GM18870 (cell line): ENCODE data around the gene FUZ.

ENCODE experiments used
- ATAC-seq: cut with Tn5 transposase; IDR thresholded peaks from one replicate; pipeline ENCODE4 v1.9.1; 2021; ENCODE audit warnings: moderate library complexity; ENCODE audit not compliant: unreplicated experiment

FUZ gene, protein sequence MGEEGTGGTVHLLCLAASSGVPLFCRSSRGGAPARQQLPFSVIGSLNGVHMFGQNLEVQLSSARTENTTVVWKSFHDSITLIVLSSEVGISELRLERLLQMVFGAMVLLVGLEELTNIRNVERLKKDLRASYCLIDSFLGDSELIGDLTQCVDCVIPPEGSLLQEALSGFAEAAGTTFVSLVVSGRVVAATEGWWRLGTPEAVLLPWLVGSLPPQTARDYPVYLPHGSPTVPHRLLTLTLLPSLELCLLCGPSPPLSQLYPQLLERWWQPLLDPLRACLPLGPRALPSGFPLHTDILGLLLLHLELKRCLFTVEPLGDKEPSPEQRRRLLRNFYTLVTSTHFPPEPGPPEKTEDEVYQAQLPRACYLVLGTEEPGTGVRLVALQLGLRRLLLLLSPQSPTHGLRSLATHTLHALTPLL

DNA sequence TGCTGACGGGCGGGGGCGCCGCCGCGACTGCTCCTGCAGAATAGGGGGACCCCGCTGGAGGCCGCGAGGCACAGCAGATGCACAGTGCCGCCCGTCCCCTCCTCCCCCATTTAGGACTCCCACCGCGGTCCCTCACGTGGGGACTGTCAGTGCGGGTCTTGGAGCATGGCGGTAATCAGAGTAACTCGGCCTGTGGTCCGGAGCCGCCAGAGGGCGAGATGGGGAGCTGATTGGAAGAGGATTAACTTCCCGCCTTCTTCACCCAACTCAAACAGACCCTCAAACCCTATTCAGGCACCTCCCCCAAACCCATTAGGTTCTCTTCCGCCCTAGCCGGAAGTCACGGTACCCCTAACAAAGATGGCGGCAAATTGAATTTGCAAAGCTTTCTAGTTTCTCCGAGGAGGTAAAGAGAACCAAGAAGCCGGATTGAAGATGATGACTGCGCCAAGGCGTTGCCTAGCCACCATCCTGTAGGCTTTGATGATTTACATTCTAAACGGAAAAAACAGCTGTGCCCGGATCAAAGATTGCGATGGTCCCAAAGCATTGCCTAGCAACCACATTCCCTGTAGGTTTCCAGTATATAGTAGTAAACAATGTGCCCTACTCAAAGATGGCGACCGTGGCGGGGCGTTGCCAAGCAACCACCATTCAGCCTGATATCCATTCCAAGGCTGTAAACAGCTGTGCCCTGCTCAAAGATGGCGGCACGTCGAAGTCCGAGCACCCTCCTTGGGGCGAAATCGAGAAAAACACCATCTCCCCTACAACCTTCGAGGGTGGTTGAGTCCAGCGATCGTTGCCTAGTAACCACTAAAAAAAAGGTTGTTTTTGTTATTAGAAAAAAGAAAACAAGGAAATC is at the start of gene FUZ:
TSS of gene FUZ (minus strand) at position 296 of the 865 bp plus-strand sequence. CDS start at position 110, 186 bp downstream.
- ATAC-seq = peak; percentile 65

GRCh38 chr19:49862391-49863253 is 49.5 kb upstream of the FUZ start:
- no peak for ATAC-seq

DNA sequence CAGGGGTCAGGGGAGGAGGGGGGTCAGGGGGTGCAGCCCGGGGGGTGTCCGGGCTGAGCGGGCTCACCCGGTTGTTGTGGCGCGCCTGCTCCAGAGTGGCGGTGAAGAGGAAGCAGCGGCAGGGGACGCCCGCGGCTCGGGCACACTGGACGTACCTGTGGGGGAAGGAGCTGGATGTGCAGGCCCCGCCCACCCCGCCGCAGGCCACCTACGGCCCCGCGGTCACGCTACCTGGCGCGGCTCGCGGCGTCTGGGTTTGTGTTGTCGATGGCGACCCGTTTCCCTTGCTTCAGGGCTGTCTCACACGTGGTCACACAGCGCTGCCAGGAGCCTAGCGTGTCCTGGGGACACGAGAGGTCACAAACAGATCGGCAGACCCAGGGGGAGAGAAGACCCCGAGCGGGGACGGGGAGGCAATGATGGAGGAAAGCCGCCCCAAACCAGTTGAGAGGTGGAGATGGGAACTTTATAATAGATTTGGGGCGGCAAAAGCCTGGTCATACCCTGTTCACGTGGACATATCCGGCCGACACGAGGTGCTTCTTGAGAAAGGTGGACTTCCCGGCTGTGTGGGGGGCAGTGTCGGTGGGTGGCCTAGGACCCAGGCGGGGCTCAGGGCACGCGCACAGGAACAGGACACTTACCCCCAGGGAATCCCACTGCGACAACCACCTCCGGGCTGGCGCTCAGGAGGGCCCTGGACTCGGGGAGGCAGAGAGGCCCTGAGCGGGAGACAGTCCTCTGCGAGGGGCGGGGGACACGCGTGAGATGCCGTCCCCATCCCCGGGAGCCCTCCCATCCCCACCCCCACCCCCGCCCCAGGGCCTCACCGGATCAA is 48.7 kb upstream of the FUZ start:
- ATAC-seq = no peak

- ATAC-seq = no peak
These were observed 48.0 kb upstream of the FUZ start for GRCh38 chr19:49861107-49861506.

- ATAC-seq = no peak
These were observed 47.4 kb upstream of the FUZ start for GRCh38 chr19:49860336-49861102.

DNA sequence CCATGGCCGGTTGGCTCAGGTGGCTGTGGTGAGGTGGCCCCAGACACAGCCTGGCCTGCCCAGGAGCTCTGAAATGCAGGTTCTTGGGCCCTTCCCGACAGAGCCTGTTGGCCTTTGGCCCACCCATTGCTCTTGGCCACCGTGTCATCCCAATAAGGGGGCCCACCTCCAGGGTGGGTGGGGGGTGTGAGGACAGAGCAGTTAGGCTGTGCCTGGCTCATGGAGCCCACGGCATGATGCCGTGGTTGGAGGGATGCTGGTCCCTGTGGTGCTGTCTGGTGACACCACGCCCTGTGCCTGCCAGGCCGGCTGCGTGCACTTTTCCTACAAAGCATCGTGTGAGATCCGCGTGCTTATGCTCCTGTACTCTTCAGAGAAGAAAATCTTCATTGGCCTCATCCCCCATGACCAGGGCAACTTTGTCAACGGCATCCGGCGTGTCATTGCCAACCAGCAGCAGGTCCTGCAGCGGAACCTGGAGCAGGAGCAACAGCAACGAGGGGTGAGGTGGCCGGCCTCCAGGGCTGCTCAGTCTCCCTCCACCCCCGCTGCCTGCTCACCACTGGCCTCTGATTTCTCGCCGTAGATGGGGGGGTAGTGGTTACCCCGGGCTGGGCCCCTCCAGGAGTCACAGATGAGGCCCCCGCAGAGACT is 46.7 kb upstream of the FUZ start:
- no peak for ATAC-seq

GRCh38 chr19:49858088-49858985 is 45.2 kb upstream of the FUZ start:
- no peak for ATAC-seq

GRCh38 chr19:49857838-49858087 is 44.7 kb upstream of the FUZ start:
- ATAC-seq = no peak

DNA sequence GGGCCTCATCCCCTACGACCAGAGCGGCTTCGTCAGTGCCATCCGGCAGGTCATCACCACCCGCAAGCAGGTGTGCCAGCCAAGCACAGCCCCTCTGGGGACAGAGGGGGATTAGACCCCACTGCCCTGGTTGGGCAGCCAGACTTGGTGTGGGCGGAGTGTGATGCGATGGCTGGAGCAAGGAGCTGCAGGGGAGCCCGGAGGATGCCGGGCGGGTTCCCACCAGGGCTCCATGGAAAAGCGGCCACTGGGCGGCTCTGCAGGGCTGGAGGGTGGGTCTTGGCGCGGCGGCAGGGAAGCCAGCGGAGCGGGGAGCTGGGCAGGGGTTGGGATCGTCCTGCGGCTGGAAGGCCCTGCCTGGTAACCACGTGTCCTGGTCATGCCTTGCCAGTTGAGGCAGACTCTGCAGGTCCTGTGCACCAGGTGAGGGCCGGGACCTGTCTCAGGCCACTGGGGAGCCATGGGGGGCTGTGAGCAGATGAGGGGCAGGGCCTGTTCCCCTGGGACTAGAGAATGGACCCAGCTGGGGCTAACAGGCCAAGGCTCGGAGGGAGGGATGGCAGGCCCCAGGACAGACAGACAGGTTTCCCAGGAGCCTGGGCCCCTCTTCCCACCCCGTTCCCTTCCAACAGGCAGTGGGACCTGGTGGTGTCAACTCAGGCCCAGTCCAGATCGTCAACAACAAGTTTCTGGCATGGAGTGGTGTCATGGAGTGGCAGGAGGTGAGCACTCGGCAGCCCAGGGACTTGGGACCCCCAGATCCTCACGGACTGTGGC is 44.2 kb upstream of the FUZ start:
- ATAC-seq = no peak

DNA sequence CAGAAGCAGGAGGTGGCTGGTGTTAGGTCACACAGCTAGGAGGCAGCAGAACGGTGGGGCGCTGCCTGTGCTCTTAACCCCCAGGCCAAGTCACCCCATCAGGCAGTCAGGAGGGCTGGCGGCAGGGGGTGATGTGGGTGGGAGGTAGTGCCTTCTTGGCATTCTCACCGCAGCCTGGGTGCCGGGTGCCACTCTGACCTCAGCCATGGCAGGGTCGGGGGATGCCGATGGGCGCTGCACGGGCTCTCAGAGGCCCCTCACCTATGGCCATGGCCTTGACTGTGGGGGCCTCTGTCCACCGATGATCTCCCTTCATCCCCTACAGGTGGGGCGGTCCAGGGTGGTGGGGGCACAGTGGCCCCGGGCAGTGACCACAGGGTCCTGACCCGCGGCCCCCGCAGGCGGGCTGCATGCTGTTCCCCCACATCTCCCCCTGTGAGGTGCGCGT is 43.5 kb upstream of the FUZ start:
- no peak for ATAC-seq

DNA sequence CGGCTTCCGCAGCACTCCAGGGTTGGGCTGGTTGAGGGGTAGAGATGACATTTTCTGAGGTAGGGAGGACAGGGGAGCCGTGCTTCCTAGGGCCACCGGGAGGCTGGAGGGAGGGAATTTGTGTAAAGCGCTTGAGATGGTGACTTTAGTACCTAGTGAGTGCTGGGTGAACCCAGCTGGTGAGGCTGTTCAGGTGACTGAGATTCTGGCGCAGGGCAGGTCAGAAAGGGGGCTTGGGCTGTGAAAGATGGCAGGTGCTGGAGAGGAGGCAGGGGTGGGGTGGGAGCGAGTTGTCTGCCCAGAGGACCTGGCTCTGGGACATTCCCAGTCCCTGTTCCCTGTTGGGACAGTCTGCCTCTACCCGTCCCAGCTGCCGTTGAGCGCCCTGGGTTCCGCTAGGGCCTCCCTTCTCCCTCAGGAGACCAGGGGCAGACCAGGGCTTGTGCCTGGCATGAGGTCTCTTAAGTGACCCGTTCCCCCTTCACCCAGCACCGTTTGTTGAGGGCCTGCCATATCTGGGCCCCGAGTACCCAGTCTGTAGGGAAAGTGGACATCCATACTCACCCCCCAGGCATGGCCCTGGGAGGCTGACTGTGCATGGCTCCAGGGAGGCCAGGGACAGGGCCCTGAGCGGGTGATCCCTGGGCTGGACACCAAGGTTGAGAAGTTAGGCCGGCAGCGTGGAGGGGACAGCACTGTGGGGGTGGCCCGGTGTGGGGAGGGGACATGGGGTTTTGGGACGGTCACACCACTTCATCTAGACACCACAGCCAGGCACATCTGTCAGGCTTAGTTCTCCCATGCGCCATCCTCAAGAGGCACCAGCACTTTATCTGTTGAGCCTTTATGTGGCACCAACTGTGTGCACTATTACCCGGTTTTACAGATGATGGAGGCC is 42.8 kb upstream of the FUZ start:
- ATAC-seq = no peak

DNA sequence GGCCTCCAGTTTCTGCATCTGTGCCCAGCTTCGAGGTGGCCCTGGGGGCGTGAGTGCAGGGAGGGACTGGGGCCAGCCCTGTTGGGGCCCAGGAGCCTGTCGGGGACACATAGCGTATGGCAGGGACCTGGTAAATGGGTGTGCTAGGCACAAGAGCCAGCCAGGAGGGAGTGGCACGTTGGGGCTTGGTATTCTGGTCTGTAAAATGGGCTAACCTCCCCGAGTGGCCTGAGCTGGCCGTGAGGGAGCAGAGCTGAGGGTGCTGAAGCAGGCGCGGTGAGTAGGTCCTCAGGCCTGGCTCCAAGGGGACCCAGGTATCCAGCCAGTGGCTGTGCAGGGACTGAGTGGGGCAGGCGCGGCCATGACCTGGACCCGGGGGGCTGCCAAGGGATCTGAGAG is 42.2 kb upstream of the FUZ start:
- ATAC-seq = no peak

GRCh38 chr19:49854378-49855263 is 41.5 kb upstream of the FUZ start:
- ATAC-seq = no peak

DNA sequence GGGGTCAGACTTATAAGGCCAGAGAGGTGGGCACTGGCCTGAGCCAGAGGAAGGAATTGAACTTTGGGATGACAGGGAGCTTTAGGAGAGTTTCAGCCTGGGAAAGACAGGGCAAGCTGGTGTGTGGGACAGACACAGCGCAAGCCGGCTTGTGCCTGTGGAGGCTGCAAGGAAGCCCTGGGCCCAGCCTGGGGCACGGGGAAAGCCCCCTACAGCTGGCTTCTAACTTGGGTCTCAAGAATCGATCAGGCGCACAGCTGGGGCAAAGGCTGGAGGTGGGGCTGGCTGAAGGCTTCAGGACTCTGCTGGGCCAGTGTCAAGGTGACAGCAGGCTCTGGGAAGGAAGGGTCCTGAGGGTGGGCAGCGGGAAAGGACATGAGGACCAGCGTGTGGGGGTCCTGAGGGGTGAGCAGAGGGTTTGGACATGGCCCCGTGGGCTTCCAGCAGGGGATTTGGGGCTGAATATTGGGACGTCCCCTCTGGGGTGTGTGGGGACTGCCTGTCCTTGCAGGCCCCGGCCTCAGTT is 40.8 kb upstream of the FUZ start:
- no peak for ATAC-seq

- no peak for ATAC-seq
These were observed 39.6 kb upstream of the FUZ start for GRCh38 chr19:49852631-49853126.
